Measurements from ENCODE around the gene PFKFB1.

PFKFB1 gene

DNA sequence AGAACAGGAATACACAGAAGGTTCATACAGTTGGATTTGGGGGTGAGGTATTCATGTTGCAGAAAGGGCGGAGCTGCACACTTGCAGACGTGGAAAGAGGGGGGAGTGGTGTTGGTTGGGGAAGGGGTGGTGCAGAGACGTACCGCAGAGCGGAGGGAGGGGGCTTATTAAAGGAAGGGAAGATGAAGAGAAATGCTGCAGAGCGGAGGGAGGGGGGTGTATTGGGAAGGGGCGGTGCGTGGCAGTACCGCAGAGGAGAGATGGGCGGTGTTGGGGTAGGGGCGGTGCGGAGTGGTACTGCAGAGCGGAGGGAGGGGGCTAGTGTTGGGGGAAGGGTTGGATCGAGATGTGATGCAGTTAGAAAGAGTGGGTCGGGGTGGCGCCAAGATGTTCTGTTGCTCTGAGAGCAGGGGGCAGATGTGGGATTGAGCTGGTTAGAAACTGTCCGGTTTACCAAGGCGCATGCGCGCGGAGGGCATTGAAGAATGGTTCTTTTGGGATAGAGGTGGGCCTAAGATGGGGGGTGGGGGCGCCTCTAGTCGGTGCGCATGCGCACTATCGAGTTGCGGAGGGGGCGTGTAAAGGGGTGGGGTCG, 72.5 kb downstream of the PFKFB1 start:
- peak; percentile 16 for DNase-seq

- DNase-seq: no peak
Measured at GRCh38 chrX:54920610-54921426, 73.2 kb downstream of the PFKFB1 start, which contains the start of gene TRO. Gene TRO, plus strand, starts transcription at chrX:54920824. Its CDS starts 1,423 bp downstream, at chrX:54922247.

DNA sequence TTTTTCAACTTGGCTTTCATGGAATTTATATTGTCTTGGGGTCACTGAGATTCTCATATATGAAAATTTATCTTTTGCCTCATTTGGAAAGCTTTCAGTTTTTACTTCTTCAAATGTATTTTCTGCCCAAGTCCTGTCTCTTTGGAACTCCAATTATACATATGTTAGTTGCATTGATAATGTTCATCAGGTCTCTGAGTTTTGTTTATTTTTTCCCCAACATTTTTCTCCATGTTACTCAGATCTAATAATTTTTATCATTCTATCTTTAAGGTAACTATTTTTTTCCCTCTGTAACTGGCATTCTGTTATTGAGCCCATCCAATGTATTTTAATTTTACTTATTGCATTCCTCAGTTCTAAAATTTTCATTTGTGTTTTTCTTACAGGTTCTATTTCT, 84.0 kb downstream of the PFKFB1 start:
- DNase-seq: no peak

- DNase-seq: no peak
Measured at GRCh38 chrX:54894159-54894558, 99.8 kb downstream of the PFKFB1 start.

- DNase-seq: peak; percentile 23
Measured at GRCh38 chrX:54891573-54891972, 102.4 kb downstream of the PFKFB1 start.

GRCh38 chrX:54885740-54886139, 108.2 kb downstream of the PFKFB1 start:
- DNase-seq: no peak
